Measurements from ENCODE around the gene CARS1.
A peak's percentile ranks its signal among the peaks of the same experiment; 100 is the strongest.

CARS1 gene

DNA sequence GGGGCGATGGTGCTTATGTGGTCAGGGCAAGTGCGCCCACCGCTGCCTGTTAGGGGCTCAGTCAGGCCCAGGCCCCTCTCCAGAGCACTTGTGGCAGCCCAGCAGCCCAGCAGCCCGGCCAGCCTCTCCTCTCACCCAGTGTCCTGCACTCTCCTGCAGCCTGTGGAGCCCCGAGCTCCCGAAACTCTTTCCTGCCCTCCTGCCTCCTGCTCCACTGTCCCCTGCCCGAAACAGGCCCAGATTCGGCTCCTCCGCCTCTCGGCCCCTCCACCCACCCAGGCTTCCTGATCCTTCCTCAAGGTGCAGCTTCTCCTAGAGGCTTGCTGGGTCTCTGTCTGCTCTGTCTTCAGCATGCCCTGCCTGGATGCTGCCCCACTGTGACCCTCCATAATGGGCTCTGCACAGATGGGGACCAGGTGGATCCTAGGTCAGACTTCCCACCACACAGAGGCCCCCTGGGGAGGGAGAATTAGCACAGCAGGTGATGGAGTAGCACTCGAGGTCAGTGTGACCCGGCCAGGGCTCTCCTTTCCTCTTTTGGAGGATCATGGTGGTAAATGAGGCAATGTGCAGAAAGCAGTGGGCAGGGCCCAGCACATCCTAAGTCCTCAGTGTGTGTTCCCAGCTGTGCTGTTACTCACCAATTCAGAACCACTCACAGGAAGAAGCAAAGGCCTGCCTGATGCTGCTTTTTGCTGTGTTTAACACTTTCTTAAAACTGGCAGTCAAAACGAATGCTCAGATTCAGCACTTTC is 46.5 kb downstream of the CARS1 start:
- peaks cover 11 to 27% of the 10 kb centered on the region in 2 donors for H3K4me1 Mint-ChIP-seq (ENCODE audit: low read depth in 2 of 2)
- H3K27me3 Mint-ChIP-seq: no peaks in the 10 kb centered on the region
- no peak for ATAC-seq (replicated peaks)

DNA sequence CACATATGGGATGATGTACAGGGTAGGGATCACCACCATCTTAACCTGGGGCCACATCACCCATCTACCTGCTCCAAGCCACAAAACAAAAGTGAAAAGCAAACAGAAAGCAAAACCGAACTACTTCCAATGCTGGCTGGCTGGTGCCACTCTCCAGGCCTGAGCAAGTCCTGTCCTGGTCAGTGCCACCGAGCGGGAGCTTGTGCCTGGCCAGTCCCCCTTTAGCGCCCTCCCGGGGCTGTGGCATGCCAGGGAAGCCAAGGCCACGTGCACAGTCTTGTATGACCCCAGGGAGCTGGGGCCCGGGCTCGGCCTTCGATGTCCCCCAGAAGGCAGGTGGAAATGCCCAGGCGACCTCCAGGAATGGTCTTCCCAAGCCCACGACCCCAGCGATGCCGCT is 47.2 kb downstream of the CARS1 start:
- ATAC-seq (replicated peaks) (no peak), DNase-seq (no peak)
- Mint-ChIP-seq H3K9me3 (no peaks in the 10 kb centered on the region), H3K27me3 (no peaks in the 10 kb centered on the region), H3K27ac (no peak overlapping the region), H3K4me3 (no peak overlapping the region), H3K4me1 (ENCODE audit: low read depth in 2 of 2) (peaks cover 7 to 21% of the 10 kb centered on the region in 2 donors), H3K36me3 (ENCODE audit: insufficient read depth) (peaks cover 54% of the 10 kb centered on the region)

More for the DNA sequence above, 46.5 kb downstream of the CARS1 start:
- Mint-ChIP-seq H3K9me3 (no peaks in the 10 kb centered on the region), H3K36me3 (ENCODE audit: insufficient read depth) (peaks cover 49% of the 10 kb centered on the region), H3K4me3 (no peak overlapping the region), H3K27ac (peak overlapping the region in 1 of 2 donors; percentile 46)
- no peak for DNase-seq

DNA sequence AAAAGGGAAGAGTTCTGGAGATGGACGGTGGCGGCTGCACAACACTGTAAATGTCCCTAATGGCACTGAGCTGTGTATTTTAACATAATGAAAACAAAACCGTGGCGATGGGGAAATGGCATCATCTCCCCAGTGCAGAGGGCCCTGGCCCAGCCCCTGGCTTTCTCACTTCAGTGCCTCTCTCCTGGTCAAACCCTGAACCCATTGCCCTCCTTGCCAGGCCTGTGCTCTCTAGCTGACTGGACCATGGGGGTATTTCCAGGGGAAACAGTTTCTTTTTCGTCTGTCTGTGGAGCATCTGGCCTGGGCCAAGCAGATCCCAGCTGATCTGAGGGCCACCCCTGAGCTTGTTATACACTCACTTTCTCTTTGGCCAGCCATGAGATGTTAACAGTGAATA is 47.7 kb downstream of the CARS1 start:
- no peak for DNase-seq
- no peaks in the 10 kb centered on the region for H3K27me3 Mint-ChIP-seq
- peaks cover 54% of the 10 kb centered on the region for H3K36me3 Mint-ChIP-seq (ENCODE audit: insufficient read depth)
- no peak overlapping the region for H3K4me3 Mint-ChIP-seq
- H3K27ac Mint-ChIP-seq: peak overlapping the region in 1 of 2 donors; percentile 11
- no peak for ATAC-seq (replicated peaks)
- peaks cover 1 to 16% of the 10 kb centered on the region in 2 donors for H3K4me1 Mint-ChIP-seq (ENCODE audit: low read depth in 2 of 2)
- no peaks in the 10 kb centered on the region for H3K9me3 Mint-ChIP-seq

DNA sequence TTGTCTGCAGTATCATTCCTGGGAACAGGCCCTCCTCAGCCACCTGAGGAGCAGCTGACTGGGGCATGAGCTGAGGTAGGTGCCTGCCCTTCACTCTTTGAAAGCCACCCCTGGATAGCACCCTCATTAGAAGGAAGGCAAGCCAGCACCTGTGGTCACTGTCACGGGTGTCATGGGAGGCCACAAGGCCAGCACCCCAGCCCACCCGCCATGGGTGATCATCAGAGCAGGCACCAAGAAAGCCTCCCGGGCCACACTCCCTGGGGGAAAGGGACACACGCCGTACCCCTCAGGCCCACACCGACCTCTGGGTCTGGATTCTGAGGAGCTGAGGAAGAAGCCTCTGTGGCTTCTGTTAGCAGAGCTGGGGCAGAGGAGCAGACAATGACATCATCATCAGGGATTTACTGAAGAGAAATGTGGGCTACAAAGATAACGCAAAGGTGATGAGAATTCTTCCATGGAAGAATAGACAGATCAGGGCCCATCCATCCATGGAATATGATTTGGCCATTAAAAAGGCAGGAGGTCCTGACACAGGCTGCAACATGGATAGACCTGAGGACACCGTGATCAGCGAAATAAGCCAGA is 48.4 kb downstream of the CARS1 start:
- H3K4me1 Mint-ChIP-seq (ENCODE audit: low read depth in 2 of 2): peaks cover 0 to 12% of the 10 kb centered on the region in 2 donors
- H3K36me3 Mint-ChIP-seq (ENCODE audit: insufficient read depth): peaks cover 56% of the 10 kb centered on the region
- peak overlapping the region in 1 of 2 donors; percentile 11 for H3K27ac Mint-ChIP-seq
- DNase-seq: no peak
- no peaks in the 10 kb centered on the region for H3K9me3 Mint-ChIP-seq
- H3K27me3 Mint-ChIP-seq: no peaks in the 10 kb centered on the region
- no peak overlapping the region for H3K4me3 Mint-ChIP-seq
- ATAC-seq (replicated peaks): no peak

DNA sequence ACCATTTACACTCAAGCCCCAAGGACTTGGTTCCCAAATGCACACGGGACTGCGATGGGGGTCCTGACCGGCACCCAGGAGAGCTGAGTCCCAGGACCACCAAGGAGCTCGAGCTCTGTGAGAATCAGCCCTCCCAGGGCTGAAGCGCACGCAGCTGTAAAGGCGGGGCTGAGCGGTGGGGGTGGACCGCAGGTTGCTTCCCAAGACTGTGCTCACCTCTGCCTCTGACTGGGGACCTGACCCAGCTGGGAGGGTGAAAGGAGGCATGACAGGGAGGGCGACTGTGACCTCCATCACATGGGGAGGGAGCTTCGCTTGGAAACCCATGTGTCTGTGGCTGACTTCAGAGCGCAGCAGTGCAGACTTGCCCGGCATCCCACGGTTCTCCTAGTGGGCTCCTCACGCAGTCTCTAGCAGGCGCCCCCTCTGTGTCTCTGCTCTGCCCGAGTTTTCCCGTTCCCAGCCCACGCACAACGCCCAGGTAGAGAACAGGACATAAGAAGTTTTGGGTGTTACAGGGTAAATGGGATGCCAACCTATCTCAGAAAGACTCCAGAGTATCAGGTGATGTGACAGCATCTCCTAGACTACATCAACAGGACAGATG is 49.7 kb downstream of the CARS1 start:
- peaks cover 62% of the 10 kb centered on the region for H3K36me3 Mint-ChIP-seq (ENCODE audit: insufficient read depth)
- H3K27ac Mint-ChIP-seq: no peak overlapping the region
- peak overlapping the region in 1 of 2 donors; percentile 51 for H3K4me3 Mint-ChIP-seq
- no peak for DNase-seq
- H3K4me1 Mint-ChIP-seq (ENCODE audit: low read depth in 2 of 2): peaks cover 0 to 9% of the 10 kb centered on the region in 2 donors
- H3K9me3 Mint-ChIP-seq: no peaks in the 10 kb centered on the region
- H3K27me3 Mint-ChIP-seq: no peaks in the 10 kb centered on the region
- no peak for ATAC-seq (replicated peaks)

DNA sequence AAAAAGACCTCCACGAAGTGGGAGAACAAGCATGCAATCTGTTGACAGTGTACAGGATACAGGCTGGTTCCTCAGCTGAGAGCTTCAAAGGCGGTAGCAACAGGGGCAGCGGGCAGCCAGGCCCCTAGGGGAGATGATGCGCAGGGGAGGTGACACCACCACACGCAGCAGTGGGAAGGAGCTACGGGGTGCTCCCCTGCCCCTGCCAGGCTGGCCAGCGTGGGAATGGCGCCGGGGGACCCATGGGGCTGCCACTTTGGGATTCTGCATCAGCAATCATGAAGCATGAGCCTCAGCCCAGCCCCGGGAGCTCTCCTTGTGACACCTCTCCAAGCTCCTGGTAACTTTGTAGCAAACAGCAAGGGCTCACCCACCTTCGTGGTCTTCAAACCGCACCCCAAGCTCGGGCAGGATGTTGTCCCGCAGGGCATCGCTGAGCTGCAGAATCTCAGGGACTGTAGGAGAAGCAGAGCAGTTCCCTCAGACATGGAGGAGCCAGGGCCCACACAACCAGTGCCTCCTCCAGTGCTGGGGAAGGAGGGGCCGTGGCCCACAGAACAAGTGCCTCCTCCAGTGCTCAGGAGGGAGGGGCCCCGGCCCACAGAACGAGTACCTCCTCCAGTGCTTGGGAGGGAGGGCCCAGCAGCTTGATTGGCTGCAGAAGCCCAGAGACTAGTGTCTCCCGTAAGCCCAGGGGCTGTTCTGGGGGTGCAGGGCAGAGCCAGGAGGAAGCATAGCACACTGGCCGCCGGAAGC is 50.5 kb downstream of the CARS1 start:
- peak; percentile 80 for ATAC-seq (replicated peaks)
- H3K4me3 Mint-ChIP-seq: peak overlapping the region in 1 of 2 donors; percentile 51
- H3K4me1 Mint-ChIP-seq (ENCODE audit: low read depth in 2 of 2): peaks cover 0 to 7% of the 10 kb centered on the region in 2 donors

DNA sequence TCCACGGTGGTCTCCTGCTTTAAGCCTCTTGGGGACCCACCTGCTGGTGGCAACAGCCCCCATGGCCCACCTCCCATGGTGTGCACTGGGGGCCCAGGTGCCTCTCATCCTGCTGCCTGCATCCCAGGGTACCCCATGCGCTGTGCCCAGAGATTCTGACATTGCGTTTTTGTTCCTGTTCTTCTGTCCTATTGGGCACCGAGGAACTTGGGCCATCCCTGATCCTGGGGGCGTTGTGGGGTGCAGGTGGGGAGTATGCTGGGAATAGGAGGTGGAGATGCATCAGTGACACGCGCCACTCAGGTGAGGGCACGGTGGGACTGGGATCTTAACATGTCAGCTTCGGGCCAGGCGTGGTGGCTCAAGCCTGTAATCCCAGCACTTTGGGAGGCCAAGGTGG is 52.7 kb downstream of the CARS1 start:
- no peak for DNase-seq
- no peaks in the 10 kb centered on the region for H3K9me3 Mint-ChIP-seq
- peaks cover 56% of the 10 kb centered on the region for H3K36me3 Mint-ChIP-seq (ENCODE audit: insufficient read depth)
- H3K27me3 Mint-ChIP-seq: no peaks in the 10 kb centered on the region
- no peak for ATAC-seq (replicated peaks)
- H3K4me1 Mint-ChIP-seq (ENCODE audit: low read depth in 2 of 2): peaks cover 0 to 8% of the 10 kb centered on the region in 2 donors
- H3K27ac Mint-ChIP-seq: no peak overlapping the region
- H3K4me3 Mint-ChIP-seq: no peak overlapping the region

More for the DNA sequence above, 50.5 kb downstream of the CARS1 start:
- H3K27me3 Mint-ChIP-seq: no peaks in the 10 kb centered on the region
- H3K27ac Mint-ChIP-seq: peak overlapping the region in 1 of 2 donors; percentile 49
- H3K36me3 Mint-ChIP-seq (ENCODE audit: insufficient read depth): peaks cover 63% of the 10 kb centered on the region
- DNase-seq: no peak
- H3K9me3 Mint-ChIP-seq: no peaks in the 10 kb centered on the region

DNA sequence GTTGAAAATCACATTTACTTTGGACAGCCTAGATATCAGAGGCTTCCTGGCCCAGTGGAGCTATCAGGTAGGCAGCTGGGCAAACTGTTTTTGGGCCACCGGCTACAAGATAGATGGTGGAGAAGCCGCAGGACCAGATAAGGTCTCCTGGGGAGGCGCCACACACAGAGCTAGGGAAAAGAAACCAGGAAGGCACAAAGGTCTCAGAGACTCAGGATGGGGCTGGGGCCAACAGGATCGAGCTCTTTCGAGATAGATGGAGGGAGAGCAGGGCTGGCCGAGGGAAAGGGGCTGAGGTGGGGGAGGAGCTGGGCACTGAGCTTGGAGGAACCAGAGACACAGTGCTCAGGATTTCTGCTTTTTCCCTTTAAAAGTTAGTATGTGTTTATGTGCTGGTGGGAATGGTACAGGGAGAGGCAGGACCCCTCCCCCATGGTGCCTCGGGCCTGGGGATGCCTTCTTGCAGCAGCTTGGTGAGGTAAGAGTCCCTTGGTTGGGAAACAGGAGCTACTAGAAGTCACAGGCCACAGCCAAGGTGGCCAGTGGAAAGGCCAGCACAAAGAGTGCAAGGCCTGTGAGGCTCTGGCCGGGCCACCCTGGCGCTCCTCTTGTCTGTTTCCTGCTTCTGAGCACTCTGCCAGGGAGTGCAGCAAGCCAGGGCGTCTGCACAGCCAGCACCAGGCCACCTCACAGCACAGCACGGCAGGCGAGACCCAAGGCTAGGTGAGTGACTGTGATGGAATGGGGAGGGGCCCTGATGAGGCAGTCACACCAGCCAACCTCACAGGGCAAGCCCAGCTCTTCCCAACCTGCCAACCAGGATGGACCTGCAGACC is 53.6 kb downstream of the CARS1 start:
- Mint-ChIP-seq H3K4me3 (no peak overlapping the region), H3K36me3 (ENCODE audit: insufficient read depth) (peaks cover 58% of the 10 kb centered on the region), H3K27me3 (no peaks in the 10 kb centered on the region), H3K9me3 (no peaks in the 10 kb centered on the region), H3K4me1 (ENCODE audit: low read depth in 2 of 2) (peaks cover 0 to 5% of the 10 kb centered on the region in 2 donors), H3K27ac (no peak overlapping the region)
- DNase-seq: no peak
- ATAC-seq (replicated peaks): no peak

DNA sequence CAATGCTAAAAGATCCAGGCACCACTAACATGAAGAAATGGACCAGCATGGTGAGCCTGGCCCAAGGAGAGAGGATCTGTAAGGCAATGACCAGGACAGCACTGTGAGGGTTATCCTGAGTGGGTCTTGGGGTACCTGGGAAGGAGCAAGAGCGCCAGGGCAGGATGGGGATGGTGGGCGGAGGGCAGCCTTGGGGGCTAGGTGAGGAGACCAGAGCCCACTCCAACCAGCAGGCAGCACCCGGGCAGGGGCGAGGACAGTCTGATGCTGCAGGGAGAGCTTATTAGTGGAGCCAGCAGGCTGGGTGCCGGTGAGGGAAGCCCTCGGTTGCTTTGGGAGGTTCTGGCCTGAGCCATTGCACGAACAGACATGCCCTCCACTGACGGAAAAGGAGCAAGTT is 54.4 kb downstream of the CARS1 start:
- no peaks in the 10 kb centered on the region for H3K27me3 Mint-ChIP-seq
- peaks cover 0 to 5% of the 10 kb centered on the region in 2 donors for H3K4me1 Mint-ChIP-seq (ENCODE audit: low read depth in 2 of 2)
- no peak overlapping the region for H3K4me3 Mint-ChIP-seq
- H3K36me3 Mint-ChIP-seq (ENCODE audit: insufficient read depth): peaks cover 55% of the 10 kb centered on the region
- ATAC-seq (replicated peaks): no peak
- H3K9me3 Mint-ChIP-seq: no peaks in the 10 kb centered on the region
- no peak for DNase-seq
- H3K27ac Mint-ChIP-seq: peak overlapping the region; percentile 55 to 80

DNA sequence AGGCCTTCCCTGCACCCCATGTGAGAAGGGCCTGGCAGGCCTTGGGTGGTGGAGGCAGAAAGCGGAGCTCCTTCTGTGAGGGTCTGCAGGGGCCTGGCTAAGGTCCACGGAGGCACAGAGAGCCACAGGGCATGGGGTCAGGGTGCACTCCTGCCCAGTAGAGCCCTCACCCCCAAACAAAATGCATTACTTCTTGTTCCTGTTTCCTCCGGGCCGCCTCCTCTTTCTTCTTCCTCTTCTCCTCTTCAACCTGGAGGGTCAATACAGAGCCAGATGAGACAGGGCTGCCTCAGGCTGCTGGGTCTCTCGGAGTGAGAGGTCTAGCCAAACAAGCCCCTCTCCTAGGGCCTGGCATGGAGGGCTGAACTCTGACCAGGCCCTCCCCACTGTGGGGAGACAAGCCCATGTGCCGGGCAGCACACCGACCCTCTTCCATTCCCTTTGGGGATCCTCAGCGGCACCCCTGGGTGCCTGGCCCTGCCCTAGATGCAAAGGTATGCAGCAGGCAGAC is 54.8 kb downstream of the CARS1 start:
- ATAC-seq (replicated peaks) (no peak), DNase-seq (no peak)
- Mint-ChIP-seq H3K27me3 (no peaks in the 10 kb centered on the region), H3K4me3 (no peak overlapping the region), H3K9me3 (no peaks in the 10 kb centered on the region), H3K27ac (peak overlapping the region; percentile 55 to 80), H3K36me3 (ENCODE audit: insufficient read depth) (peaks cover 55% of the 10 kb centered on the region), H3K4me1 (ENCODE audit: low read depth in 2 of 2) (peaks cover 0 to 5% of the 10 kb centered on the region in 2 donors)

DNA sequence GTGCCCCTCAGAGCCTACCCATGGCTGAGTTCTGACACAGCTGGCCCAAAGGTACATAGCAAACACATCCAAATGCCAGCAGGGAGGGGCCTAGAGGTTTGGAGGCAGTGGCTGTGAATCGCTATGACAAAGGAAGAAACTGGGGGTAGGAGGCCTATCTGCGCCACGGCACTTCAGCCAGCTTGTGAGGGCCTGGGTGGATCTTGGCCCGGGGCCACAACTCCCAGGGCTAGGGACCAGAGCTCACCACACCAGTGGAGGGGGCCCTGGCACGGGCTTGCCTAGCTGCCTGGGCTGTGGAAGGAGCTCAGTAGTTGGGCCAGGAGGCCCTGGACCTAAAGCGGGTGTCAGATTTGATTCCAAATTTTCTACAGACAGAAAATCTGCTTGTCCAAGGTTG is 55.7 kb downstream of the CARS1 start:
- Mint-ChIP-seq H3K27ac (peak overlapping the region in 1 of 2 donors; percentile 36), H3K36me3 (ENCODE audit: insufficient read depth) (peaks cover 57% of the 10 kb centered on the region), H3K4me1 (ENCODE audit: low read depth in 2 of 2) (peaks cover 0 to 5% of the 10 kb centered on the region in 2 donors), H3K4me3 (no peak overlapping the region), H3K27me3 (no peaks in the 10 kb centered on the region), H3K9me3 (no peaks in the 10 kb centered on the region)
- ATAC-seq (replicated peaks) (no peak), DNase-seq (no peak)

DNA sequence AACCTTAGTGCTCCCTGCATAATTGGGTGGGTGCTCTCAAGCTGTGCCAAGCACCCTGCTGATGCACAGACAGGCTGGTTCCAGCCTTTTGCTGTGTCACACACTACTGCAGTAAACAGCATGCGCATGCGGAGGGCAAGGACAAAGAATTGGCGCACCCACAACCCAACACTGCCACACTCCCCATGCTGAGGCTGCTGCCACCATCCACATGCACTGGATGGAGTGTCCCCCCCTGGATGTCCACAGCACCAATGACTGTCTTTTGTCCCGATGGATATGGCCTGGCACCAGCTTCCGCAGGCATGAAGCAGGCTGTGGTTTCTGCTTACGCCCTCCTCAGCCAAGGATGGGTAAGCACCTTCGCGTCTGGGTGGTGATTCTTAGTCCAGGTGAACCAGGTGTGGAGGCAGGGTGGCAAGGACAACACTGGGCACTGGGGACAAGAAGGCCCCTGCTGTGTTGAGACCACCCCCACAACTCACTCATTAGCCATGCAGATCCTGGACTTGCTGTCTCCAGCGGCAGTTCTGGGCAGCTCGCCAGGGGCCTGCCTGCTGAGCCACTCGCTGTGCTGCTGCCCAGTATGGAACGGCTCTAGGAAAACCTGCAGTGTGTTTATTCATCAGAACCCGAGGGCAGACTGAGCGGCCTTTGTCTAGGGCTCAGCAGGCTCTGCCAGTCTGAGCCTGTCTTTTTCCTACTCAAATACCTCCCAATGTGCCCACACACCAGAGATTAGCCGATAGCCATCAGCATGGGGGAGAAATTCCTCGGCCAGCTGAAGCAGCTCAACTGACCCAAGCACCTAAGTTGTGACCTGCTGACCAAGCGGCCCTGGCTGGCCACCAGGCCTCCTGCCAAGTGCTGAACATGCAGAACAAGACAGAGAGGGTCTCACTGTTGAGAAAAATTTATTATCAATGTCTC is 56.9 kb downstream of the CARS1 start:
- H3K27ac Mint-ChIP-seq: no peak overlapping the region
- H3K4me3 Mint-ChIP-seq: no peak overlapping the region
- ATAC-seq (replicated peaks): no peak
- no peaks in the 10 kb centered on the region for H3K9me3 Mint-ChIP-seq
- H3K4me1 Mint-ChIP-seq (ENCODE audit: low read depth in 2 of 2): peaks cover 0 to 5% of the 10 kb centered on the region in 2 donors
- H3K27me3 Mint-ChIP-seq: no peaks in the 10 kb centered on the region
- no peak for DNase-seq
- H3K36me3 Mint-ChIP-seq (ENCODE audit: insufficient read depth): peaks cover 46% of the 10 kb centered on the region
